ENCODE results near the gene TANGO2. TPM values are rescaled to one million over a fixed set of nuclear protein-coding genes. Genes with fewer than 3 reads are reported as not detected.

The TANGO2 gene
- total RNA-seq, 4 donors from 2014 or later: 12.4 to 36.1 (median 19.8) TPM

DNA sequence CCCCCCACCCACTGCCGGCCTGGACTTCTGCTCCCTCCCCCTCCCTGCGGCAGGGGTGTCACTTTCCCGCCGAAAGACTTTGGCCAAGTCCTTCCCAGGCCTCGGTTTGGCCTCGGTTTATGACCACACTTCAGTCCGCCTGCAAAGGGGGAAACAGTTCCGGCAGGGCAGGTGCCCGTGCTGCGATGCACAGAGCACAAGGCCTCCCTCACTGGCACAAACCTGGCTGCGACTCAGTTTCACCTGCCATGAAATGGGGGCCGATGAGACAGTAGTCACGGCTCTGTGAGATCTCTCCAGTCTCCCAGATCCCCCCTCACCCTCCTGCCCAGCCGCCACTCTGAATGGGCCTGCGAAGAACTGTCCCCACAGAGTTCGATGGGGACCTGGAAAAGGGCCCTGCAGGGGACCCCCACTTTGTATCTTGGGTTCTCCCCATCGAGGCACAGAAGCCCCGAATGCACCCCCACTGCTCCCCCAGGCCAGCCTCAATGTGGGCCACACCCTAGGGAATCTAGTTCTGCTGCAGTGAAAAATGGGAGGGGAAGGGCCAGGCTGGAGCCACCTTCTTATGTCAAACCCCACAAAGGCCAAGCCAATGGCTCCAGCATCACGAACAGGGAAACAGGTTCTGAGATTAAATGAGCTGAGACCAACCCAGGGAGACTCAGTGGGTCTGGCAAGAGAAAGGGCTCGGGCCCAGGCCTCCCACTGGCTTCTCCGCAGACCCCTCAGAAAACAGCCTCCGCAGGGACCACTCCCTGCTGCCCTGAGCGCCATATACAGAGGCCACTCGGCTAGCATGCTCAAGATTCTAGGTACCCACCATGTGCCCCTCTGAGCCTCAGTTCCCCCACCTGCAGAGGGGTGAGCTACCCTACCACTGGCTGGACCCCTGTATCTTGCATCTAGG lies 33.3 kb upstream of the TANGO2 start:
- no peak for DNase-seq (ENCODE audit: low spot score in 2 of 2)
- 71 to 81% methylated on average over 14 to 23 of the region's 24 CpGs for WGBS, 2 donors
- TF ChIP-seq POLR2A (IDR thresholded peaks at IDR 0.05): no peak
- TF ChIP-seq, protein P1, sequence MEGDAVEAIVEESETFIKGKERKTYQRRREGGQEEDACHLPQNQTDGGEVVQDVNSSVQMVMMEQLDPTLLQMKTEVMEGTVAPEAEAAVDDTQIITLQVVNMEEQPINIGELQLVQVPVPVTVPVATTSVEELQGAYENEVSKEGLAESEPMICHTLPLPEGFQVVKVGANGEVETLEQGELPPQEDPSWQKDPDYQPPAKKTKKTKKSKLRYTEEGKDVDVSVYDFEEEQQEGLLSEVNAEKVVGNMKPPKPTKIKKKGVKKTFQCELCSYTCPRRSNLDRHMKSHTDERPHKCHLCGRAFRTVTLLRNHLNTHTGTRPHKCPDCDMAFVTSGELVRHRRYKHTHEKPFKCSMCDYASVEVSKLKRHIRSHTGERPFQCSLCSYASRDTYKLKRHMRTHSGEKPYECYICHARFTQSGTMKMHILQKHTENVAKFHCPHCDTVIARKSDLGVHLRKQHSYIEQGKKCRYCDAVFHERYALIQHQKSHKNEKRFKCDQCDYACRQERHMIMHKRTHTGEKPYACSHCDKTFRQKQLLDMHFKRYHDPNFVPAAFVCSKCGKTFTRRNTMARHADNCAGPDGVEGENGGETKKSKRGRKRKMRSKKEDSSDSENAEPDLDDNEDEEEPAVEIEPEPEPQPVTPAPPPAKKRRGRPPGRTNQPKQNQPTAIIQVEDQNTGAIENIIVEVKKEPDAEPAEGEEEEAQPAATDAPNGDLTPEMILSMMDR (IDR thresholded peaks at IDR 0.05): no peak
- no peak overlapping the region for H3K4me3 ChIP-seq (ENCODE audit: low read depth, poor library complexity, severe bottlenecking)
- intact Hi-C loops (cut with DNase I; ENCODE audit: low total_unique reads): no loop called here

DNA sequence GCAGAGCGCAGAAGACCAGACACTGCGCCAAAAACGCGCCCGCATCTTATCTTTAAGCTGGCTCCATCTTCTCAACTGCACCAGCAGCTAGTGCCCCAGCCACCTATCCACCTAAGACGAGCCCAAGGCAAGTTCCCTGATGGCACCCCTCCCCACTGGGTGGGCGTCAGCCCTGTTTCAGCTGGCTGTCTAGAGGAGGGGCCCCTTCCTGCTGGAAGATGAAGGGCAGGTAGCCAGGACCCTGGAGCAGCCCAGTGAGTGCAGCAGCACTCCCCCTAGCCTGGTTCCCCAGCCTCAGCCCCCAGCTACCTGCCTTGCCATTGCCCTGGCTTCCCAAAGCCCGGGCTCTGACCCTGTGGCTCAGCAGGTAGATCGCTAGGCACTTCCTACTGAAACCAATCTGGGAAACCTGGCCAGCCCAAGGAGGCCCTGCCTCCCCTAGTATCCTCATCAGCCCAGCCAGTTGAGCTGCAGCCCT lies 32.5 kb upstream of the TANGO2 start:
- intact Hi-C loops (cut with DNase I; ENCODE audit: low total_unique reads): no loop called here
- no peak for TF ChIP-seq POLR2A (IDR thresholded peaks at IDR 0.05)
- TF ChIP-seq, protein P1 (IDR thresholded peaks at IDR 0.05): no peak
- DNase-seq (ENCODE audit: low spot score in 2 of 2): no peak
- WGBS, 2 donors: 85 to 89% methylated on average over 9 of the region's 9 CpGs
- H3K4me3 ChIP-seq (ENCODE audit: low read depth, poor library complexity, severe bottlenecking): no peak overlapping the region

DNA sequence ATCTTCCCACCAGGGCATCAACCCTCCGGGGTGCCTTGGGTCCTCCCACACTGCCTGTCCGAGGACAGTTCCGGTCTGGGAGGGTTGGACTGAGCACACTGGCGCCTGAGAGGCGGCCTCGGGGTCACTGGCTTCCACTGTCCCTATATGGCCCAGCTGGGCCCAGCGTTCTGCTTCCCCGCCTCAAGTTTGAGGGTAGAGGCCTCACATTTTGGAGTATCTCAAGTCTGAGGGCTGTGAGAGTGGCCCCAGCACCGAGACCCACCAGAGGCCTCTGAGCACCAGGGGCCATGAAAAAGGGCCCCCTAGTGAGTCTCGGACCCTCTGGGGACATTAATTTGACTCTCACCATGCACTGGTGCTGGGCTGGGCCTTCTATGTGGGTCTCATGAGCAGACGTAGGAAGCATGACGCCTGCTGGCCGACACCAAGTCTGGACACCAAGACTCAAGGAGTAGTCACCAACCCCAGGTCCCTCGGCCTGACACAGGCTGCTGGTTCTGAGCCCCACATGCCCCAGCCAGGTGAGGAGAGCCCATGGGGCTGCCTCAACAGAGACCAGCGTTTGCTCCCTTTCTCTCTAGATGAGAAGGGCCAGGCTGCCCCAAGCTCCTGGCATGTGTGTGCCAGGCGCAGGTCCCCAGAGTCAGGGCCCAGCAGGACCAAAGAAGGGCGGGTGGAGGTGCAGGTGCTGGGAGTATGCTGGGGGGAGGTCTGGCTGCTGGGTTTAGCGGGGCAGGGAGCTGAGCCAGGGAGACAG lies 31.8 kb upstream of the TANGO2 start:
- intact Hi-C loops (cut with DNase I; ENCODE audit: low total_unique reads): no loop called here
- TF ChIP-seq, protein P1 (IDR thresholded peaks at IDR 0.05): no peak
- TF ChIP-seq POLR2A (IDR thresholded peaks at IDR 0.05): no peak
- DNase-seq (ENCODE audit: low spot score in 2 of 2): no peak
- H3K4me3 ChIP-seq (ENCODE audit: low read depth, poor library complexity, severe bottlenecking): no peak overlapping the region
- 83 to 97% methylated on average over 17 of the region's 18 CpGs for WGBS, 2 donors

DNA sequence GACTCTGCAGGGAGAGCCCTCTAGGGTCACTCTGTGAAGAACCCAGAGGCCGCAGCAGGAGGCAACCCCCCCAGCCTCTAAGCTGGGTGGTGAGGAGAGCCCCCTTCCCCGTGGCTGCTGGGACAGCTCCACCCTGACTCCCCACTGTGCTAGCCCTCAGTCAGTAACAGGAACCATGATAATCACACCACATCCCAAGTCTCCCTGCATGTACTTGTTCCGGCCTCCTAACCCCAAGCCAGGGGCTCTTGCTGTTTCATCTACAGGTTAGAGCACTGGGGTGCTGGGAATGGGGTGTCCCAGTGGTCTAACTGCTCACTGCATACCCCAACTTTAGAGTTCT lies 31.2 kb upstream of the TANGO2 start:
- 86 to 93% methylated on average over 3 of the region's 3 CpGs for WGBS, 2 donors
- no peak for DNase-seq (ENCODE audit: low spot score in 2 of 2)
- H3K4me3 ChIP-seq (ENCODE audit: low read depth, poor library complexity, severe bottlenecking): no peak overlapping the region
- intact Hi-C loops (cut with DNase I; ENCODE audit: low total_unique reads): no loop called here
- TF ChIP-seq POLR2A (IDR thresholded peaks at IDR 0.05): no peak
- TF ChIP-seq, protein P1 (IDR thresholded peaks at IDR 0.05): no peak

DNA sequence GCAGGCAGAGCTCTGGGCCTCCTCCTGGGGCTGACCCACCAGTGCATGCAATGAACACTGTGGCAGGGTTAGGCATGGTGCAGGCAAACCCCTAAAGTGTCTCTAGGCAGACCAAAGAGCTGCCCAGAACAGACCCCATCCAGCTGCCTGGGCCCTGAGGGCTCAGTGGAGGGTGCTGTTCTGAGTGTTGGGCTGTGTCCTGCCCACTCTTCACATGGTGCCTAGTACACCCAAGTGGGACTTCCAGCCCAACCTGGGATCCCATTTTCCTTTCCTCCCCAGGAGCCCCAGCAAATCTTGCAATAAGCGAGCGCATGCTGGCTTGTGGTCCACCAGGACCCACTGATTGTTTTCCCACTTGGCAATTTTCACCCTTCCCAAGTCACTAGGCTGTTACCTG lies 30.7 kb upstream of the TANGO2 start:
- TF ChIP-seq POLR2A (IDR thresholded peaks at IDR 0.05): no peak
- TF ChIP-seq, protein P1 (IDR thresholded peaks at IDR 0.05): no peak
- WGBS, 2 donors: 76 to 81% methylated on average over 2 of the region's 2 CpGs
- H3K4me3 ChIP-seq (ENCODE audit: low read depth, poor library complexity, severe bottlenecking): no peak overlapping the region
- intact Hi-C loops (cut with DNase I; ENCODE audit: low total_unique reads): no loop called here
- no peak for DNase-seq (ENCODE audit: low spot score in 2 of 2)

Data from lower leg skin (tissue), 4 donors.